ENCODE data around the gene CFAP221. TPM values are rescaled to one million over a fixed set of nuclear protein-coding genes. Genes with fewer than 3 reads are reported as not detected.
A peak's percentile ranks its signal among the peaks of the same experiment; 100 is the strongest.

CFAP221 gene
- total RNA-seq, 4 donors from 2014 or later: 0.38 TPM; not detected in 3

- H3K27ac ChIP-seq: no peak overlapping the region
- no peaks in the 10 kb centered on the region for H3K9me3 ChIP-seq
- WGBS, 2 donors: 24 to 34% methylated on average over 9 of the region's 10 CpGs
- H3K4me1 ChIP-seq: peaks cover 0 to 14% (median 2%) of the 10 kb centered on the region in 3 donors
- no peaks in the 10 kb centered on the region for H3K27me3 ChIP-seq
- intact Hi-C loops (cut with DNase I): no loop called here
- H3K36me3 ChIP-seq: peaks cover 0 to 4% (median 0%) of the 10 kb centered on the region in 3 donors
- no peak for DNase-seq
- peak overlapping the region in 1 of 4 donors; percentile 20 for H3K4me3 ChIP-seq
- TF ChIP-seq CTCF (IDR thresholded peaks at IDR 0.05) (no peak), POLR2A (IDR thresholded peaks at IDR 0.05) (no peak)
These were observed 150.7 kb downstream of the CFAP221 start for GRCh38 chr2:119694845-119695521.

- Histone ChIP-seq H3K9me3 (no peaks in the 10 kb centered on the region), H3K4me3 (no peak overlapping the region), H3K36me3 (no peaks in the 10 kb centered on the region), H3K27ac (no peak overlapping the region), H3K27me3 (no peaks in the 10 kb centered on the region), H3K4me1 (peaks cover 0 to 19% (median 2%) of the 10 kb centered on the region in 3 donors)
- WGBS, 2 donors: 87 to 96% methylated on average over 2 of the region's 3 CpGs
- no peak for DNase-seq
- TF ChIP-seq CTCF (IDR thresholded peaks at IDR 0.05) (no peak), POLR2A (IDR thresholded peaks at IDR 0.05) (no peak)
- intact Hi-C loops (cut with DNase I): no loop called here
These were observed 151.8 kb downstream of the CFAP221 start for GRCh38 chr2:119696005-119696404.

GRCh38 chr2:119696494-119697030, 152.3 kb downstream of the CFAP221 start:
- H3K27me3 ChIP-seq: no peaks in the 10 kb centered on the region
- no peaks in the 10 kb centered on the region for H3K9me3 ChIP-seq
- intact Hi-C loops (cut with DNase I): no loop called here
- WGBS, 2 donors: 71 to 76% methylated on average over 5 to 6 of the region's 6 CpGs
- DNase-seq: no peak
- no peak overlapping the region for H3K4me3 ChIP-seq
- H3K4me1 ChIP-seq: peaks cover 0 to 24% (median 2%) of the 10 kb centered on the region in 3 donors
- H3K27ac ChIP-seq: no peak overlapping the region
- no peaks in the 10 kb centered on the region for H3K36me3 ChIP-seq
- no peak for TF ChIP-seq POLR2A (IDR thresholded peaks at IDR 0.05)
- TF ChIP-seq CTCF (IDR thresholded peaks at IDR 0.05): no peak

GRCh38 chr2:119697290-119698020, 153.2 kb downstream of the CFAP221 start:
- intact Hi-C loops (cut with DNase I): no loop called here
- no peak overlapping the region for H3K4me3 ChIP-seq
- H3K9me3 ChIP-seq: no peaks in the 10 kb centered on the region
- H3K4me1 ChIP-seq: peaks cover 0 to 32% (median 2%) of the 10 kb centered on the region in 3 donors
- no peaks in the 10 kb centered on the region for H3K27me3 ChIP-seq
- H3K36me3 ChIP-seq: no peaks in the 10 kb centered on the region
- no peak for DNase-seq
- H3K27ac ChIP-seq: no peak overlapping the region
- TF ChIP-seq CTCF (IDR thresholded peaks at IDR 0.05) (no peak), POLR2A (IDR thresholded peaks at IDR 0.05) (no peak)
- 54 to 55% methylated on average over 8 of the region's 8 CpGs for WGBS, 2 donors

- Histone ChIP-seq H3K36me3 (no peaks in the 10 kb centered on the region), H3K27ac (no peak overlapping the region), H3K27me3 (no peaks in the 10 kb centered on the region), H3K4me3 (no peak overlapping the region), H3K9me3 (no peaks in the 10 kb centered on the region), H3K4me1 (peaks cover 0 to 32% (median 2%) of the 10 kb centered on the region in 3 donors)
- 73 to 80% methylated on average over 3 of the region's 3 CpGs for WGBS, 2 donors
- no peak for DNase-seq
- no peak for TF ChIP-seq POLR2A (IDR thresholded peaks at IDR 0.05)
- no peak for TF ChIP-seq CTCF (IDR thresholded peaks at IDR 0.05)
- intact Hi-C loops (cut with DNase I): no loop called here
These were observed 154.0 kb downstream of the CFAP221 start for GRCh38 chr2:119698246-119698645.
